IPS-18a (cell line): Measurements from ENCODE around the gene TLE4.
"Not testable (repeated sequence)": the region's sequence is repeated elsewhere in the genome, so short reads cannot be mapped to it uniquely, and the experiment has no call there.

Experiments
- H3K27ac ChIP-seq: one replicate; pipeline ENCODE4 v1.5.1; 2013; ENCODE audit warnings: low read length
- H3K27me3 ChIP-seq: one replicate; pipeline ENCODE4 v1.6.1; 2013; ENCODE audit warnings: mild to moderate bottlenecking, low read length; ENCODE audit not compliant: control insufficient read depth, insufficient read depth
- H3K36me3 ChIP-seq: one replicate; pipeline ENCODE4 v1.6.1; 2013; ENCODE audit warnings: low read depth, low read length; ENCODE audit not compliant: control insufficient read depth
- H3K4me1 ChIP-seq: one replicate; pipeline ENCODE4 v1.6.1; 2013; ENCODE audit warnings: low read depth, low read length; ENCODE audit not compliant: control insufficient read depth
- H3K4me3 ChIP-seq: one replicate; pipeline ENCODE4 v1.5.1; 2013; ENCODE audit warnings: low read length
- H3K9ac ChIP-seq: one replicate; pipeline ENCODE4 v1.6.1; 2013; ENCODE audit warnings: mild to moderate bottlenecking, low read length, moderate library complexity
- H3K9me3 ChIP-seq: one replicate; pipeline ENCODE4 v1.6.1; 2013; ENCODE audit warnings: low read depth, low read length; ENCODE audit not compliant: control insufficient read depth

Gene TLE4

DNA sequence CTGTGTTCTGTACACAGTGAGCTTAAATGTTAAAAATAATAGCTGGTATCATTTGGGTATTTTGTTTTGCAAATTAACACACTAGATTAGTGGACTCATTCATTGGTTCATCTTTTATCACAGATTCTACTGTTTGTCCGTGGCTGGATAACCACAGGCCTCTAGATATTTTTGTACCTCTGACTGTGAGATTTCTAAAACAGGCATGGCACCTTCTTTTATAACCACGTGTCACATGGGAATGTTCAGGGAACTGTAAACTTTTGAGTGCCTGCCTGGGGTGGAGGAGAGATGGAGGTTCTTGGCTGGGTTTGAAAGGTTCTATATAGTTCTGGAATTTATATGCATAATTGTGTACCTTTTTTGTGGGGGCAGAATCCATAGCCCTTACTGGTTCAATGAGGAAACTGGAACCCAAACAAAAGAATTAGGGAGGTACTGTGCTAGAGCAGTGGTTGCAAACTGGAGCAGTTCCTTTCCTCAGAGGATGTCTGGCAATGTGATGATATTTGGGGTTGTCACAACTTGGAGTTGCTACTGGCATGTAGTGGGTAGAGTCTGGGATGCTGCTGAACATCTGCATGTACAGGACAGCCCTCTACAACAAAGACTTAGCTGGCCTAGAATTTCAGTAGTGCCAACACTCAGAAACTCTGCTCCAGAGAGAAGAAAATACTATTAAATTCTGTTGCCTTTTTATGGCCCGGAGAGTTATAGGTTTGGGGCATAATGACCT lies 16.9 kb downstream of the TLE4 start:
- Histone ChIP-seq H3K9me3 (no peaks in the 10 kb centered on the region), H3K36me3 (peaks cover 5% of the 10 kb centered on the region), H3K9ac (no peak overlapping the region), H3K4me3 (no peak overlapping the region), H3K4me1 (peaks cover 8% of the 10 kb centered on the region), H3K27me3 (no peaks in the 10 kb centered on the region), H3K27ac (no peak overlapping the region)

DNA sequence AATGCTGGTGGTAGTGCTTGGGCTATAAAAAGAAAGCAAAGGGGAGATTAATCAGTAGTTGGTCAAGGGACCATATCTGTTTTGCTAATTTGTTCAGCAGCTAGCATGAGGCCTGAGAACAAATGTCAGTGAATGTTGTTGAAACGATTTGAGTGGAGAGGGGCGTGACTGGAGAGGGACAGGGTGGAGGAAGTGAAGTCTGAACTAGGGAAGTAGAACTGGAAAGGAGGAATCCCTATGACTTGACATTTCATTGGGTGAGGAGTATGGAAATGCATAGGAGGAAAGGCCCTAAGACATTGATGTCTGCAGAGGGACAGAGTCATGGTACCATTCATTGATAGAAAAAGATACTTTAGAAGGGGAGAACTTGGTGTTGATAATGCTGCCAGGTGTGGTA lies 19.7 kb downstream of the TLE4 start:
- no peaks in the 10 kb centered on the region for H3K4me1 ChIP-seq
- H3K36me3 ChIP-seq, result peaks cover 5% of the 10 kb centered on the region
- H3K27ac ChIP-seq, result no peak overlapping the region

DNA sequence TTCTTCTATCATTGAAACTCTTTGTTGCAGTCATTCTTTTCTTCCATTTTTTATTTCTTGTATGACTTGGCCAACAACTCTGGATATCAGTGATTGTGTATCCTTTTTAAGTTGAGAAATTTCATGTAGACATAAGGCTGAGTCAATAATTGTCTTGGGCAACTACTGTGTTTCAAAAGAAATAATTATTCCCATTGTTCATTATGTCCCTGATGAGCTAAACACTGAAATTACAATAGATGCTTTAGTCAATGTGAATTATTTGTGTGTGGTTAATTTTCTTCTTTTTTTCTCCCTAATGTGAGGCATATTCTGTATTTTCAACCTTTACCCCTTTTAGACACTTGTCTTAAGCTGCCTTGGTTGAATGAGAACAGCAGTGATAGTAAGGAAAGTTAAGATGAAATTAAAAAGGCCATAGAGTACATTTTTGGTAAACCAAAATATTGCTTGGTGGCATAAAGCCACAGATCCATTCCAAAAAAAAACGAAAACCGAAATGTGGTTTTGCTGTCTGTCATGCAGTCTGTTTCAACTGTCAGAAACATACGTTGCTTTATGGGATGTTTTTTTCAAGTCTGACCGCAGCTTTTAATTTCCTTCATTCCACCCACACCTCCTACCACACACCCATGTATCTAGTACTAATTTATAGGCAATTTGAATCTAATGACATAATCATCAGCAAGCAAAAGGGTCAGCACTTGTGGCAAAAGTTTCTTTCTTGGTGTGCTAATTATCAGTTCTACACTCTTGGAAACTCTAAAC lies 21.1 kb downstream of the TLE4 start:
- H3K4me3 ChIP-seq, result no peak overlapping the region
- H3K9ac ChIP-seq, result no peak overlapping the region
- no peak overlapping the region for H3K27ac ChIP-seq
- H3K9me3 ChIP-seq, result no peaks in the 10 kb centered on the region
- H3K4me1 ChIP-seq, result no peaks in the 10 kb centered on the region
- no peaks in the 10 kb centered on the region for H3K27me3 ChIP-seq
- H3K36me3 ChIP-seq, result peaks cover 5% of the 10 kb centered on the region

More for the DNA sequence above, 19.7 kb downstream of the TLE4 start:
- Histone ChIP-seq H3K27me3 (no peaks in the 10 kb centered on the region), H3K9ac (no peak overlapping the region), H3K4me3 (no peak overlapping the region), H3K9me3 (no peaks in the 10 kb centered on the region)

DNA sequence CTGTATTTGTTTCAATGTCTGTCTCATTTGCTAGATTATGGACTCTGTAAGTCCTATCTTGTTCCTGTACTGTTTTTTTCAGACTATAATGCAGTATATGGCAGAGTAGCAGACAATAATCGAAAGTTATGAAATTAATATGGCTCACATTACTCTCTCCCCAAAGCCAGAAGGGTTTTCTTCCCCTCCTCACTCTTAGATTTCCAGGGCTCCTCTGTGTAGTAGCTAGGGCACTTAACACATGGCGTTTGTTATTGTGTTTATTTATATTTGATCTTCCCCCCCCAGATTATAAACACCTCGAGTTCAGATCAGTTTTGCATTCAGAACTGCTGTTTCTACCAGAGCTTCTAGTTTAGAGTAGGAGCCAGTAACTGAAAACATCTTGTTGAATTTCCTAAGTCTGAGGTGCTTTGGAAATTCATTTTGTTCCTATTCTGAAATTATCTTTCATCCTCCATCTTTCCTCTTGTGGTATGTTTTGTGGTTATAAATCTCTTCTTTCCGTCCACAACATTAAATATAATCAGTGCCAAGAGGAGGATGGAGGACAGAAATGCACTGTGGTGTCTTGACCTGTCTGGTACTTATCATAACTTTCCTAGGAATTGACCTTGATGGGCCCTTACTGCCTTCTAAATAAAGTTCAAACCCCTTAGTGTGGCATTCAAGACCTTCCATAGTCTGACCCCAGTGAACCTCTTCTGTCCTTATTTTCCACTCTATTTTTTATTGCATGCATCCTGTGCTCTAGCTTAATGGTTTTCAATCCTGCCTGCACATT lies 27.0 kb downstream of the TLE4 start:
- Histone ChIP-seq H3K9me3 (no peaks in the 10 kb centered on the region), H3K36me3 (peaks cover 3% of the 10 kb centered on the region), H3K4me1 (no peaks in the 10 kb centered on the region), H3K9ac (no peak overlapping the region), H3K4me3 (no peak overlapping the region), H3K27ac (no peak overlapping the region), H3K27me3 (no peaks in the 10 kb centered on the region)

DNA sequence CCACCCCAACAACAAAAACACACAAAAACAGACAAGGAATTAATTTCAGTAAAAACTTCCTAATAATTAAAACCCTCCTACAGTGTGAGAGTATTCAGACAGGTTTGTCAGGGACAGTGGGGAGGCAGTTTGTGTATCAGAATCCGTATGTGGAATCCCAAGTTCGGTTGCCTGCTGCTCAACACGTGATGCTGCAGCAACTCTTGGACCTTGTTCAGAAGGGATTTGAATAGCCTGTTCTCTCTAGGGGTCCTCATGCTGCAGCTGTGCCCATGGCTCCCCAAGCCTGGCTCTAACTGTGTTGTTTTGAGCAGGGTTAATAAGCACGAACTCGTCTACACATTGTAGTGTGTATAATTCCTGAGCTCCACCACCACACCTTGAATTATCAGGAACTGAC lies 28.7 kb downstream of the TLE4 start:
- H3K27ac ChIP-seq, result no peak overlapping the region

DNA sequence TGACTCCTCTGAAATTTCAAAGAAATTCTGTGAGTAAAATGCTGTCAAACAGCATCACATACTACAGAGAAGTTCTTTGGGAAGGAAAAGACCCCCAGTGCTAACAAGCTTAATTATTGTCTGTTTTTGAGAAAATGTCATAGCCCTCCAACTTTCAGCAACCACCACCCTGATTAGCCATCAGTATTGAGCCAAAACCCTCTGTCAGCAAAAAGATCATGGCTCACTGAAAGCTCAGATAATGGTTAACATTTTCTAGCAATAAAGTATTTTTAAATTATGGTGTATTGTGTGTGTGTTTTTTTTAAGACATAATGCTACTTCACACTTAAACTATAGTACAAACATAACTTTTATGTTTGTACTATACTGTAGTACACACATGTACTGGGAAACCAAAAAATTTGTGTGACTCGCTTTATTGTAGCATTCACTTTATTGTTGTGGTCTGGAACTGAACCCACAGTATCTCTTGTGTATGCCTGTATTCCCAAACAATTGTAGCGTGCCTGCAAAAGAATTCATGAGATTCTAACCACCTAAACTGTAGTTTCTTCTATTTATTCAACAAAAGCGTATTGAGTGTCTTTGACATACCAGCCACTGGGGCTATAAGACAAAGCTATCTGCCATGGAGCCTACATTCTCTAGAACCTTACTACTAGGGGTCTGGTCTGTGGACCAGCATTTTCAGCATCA lies 31.6 kb downstream of the TLE4 start:
- H3K9ac ChIP-seq, result no peak overlapping the region
- H3K4me1 ChIP-seq, result no peaks in the 10 kb centered on the region
- no peak overlapping the region for H3K27ac ChIP-seq
- no peaks in the 10 kb centered on the region for H3K9me3 ChIP-seq
- no peaks in the 10 kb centered on the region for H3K27me3 ChIP-seq
- H3K4me3 ChIP-seq, result no peak overlapping the region
- peaks cover 3% of the 10 kb centered on the region for H3K36me3 ChIP-seq

More for the DNA sequence above, 28.7 kb downstream of the TLE4 start:
- Histone ChIP-seq H3K4me1 (no peaks in the 10 kb centered on the region), H3K9ac (no peak overlapping the region), H3K27me3 (no peaks in the 10 kb centered on the region), H3K36me3 (peaks cover 3% of the 10 kb centered on the region), H3K4me3 (no peak overlapping the region), H3K9me3 (no peaks in the 10 kb centered on the region)

DNA sequence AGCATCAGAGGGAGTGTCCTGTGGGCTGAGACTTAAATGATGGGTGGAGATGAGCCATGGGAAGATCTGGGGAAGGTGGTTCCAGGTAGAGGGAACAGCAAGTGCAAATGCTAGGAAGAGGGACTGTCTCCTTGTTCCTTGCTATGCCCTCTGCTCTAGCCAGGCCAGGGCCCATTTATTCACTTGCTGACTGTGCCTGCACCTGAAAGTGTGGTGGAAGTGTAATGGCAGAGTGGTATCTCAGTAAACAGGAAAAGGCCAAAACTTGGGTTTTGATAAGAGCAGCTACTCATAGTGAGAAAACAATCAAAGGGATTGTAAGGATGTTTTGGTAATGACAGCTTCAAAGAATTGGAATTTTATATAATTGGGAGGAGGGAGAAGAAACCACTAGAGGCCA lies 32.4 kb downstream of the TLE4 start:
- Histone ChIP-seq H3K27me3 (no peaks in the 10 kb centered on the region), H3K4me3 (no peak overlapping the region), H3K9me3 (no peaks in the 10 kb centered on the region), H3K9ac (no peak overlapping the region), H3K27ac (no peak overlapping the region), H3K36me3 (peaks cover 3% of the 10 kb centered on the region), H3K4me1 (peaks cover 2% of the 10 kb centered on the region)

DNA sequence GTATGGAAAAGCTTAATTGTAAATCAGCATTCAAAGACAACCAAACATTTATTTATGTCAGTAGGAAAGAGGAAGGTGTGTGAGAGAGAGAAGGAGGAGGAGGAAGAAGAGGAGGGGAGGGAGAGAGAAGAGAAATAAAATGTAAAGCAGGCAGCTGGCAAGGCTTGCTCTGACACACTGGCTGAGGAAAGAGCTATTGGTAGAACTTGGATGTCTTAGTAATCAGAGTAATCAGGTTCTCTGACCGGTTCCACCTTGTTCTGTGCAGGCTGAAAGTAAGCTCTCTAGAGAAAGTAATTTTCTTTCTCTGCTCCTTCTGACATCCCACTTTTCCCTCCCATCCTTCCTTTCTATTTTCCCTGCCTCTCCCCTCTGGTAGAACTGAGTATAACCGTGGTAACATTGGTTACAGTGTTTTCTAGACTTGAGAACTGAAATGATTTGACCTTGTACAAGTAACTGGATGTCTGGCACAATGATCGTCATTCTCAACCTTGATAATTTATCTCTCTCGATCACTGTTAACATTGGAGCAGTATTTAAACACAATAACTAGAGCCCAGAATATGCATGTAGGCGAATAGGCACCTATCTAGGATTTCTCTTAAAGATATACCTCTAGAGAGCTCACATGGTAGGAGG lies 33.3 kb downstream of the TLE4 start:
- Histone ChIP-seq H3K27me3 (no peaks in the 10 kb centered on the region), H3K4me3 (no peak overlapping the region), H3K27ac (no peak overlapping the region), H3K36me3 (peaks cover 3% of the 10 kb centered on the region), H3K9me3 (no peaks in the 10 kb centered on the region), H3K4me1 (peaks cover 11% of the 10 kb centered on the region), H3K9ac (no peak overlapping the region)

DNA sequence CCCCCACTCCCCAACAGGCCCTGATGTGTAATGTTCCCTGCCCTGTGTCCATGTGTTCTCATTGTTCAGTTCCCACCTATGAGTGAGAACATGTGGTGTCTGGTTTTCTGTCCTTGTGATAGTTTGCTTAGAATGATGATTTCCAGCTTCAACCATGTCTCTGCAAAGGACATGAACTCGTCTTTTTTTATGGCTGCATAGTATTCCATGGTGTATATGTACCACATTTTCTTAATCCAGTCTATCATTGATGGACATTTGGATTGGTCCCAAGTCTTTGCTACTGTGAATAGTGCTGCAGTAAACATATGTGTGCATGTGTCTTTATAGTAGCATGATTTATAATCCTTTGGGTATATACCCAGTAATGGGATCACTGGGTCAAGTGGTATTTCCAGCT lies 34.8 kb downstream of the TLE4 start:
- H3K36me3 ChIP-seq, H3K9ac ChIP-seq, H3K27me3 ChIP-seq, H3K9me3 ChIP-seq, H3K4me3 ChIP-seq, H3K27ac ChIP-seq: not testable (repeated sequence)
- peaks cover 24% of the 10 kb centered on the region for H3K4me1 ChIP-seq

DNA sequence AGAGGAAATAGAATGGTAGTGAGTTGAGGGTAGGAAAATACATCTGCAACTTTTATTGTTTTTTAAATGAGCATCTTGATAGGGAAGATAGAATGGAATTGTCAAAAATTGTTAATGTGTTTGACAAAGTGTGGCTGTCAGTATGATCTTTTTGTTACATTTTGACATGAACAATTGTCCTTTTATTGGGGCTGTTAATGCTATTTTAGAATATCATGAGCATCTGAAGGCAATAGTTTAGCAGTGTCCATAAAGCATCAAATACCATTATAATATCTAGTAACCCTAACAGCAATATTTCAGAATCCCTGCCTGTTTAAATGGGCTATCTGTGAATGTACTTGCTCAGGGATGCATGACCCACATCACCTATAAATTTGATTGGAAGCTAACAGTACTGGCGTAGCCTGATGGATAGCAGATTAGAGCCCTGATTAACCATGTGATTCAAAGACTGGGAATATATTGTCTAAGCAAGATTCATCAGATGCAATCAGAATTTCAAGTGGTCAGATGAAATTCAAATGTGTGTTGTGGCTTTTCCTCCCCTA lies 37.8 kb downstream of the TLE4 start:
- no peak overlapping the region for H3K4me3 ChIP-seq
- no peak overlapping the region for H3K27ac ChIP-seq
- H3K27me3 ChIP-seq, result no peaks in the 10 kb centered on the region
- no peak overlapping the region for H3K9ac ChIP-seq
- H3K36me3 ChIP-seq, result no peaks in the 10 kb centered on the region
- H3K9me3 ChIP-seq, result no peaks in the 10 kb centered on the region
- peaks cover 34% of the 10 kb centered on the region for H3K4me1 ChIP-seq
